AG10803 (cell line): Measurements from ENCODE around the gene WFDC8.
"Not testable (repeated sequence)": the region's sequence is repeated elsewhere in the genome, so short reads cannot be mapped to it uniquely, and the experiment has no call there.

Experiments
- DNase-seq: peaks from one replicate; pipeline ENCODE4 v3.0.0; 2010; ENCODE audit warnings: low read depth
- H3K4me3 ChIP-seq: 2 replicates; pipeline ENCODE4 v1.5.1; 2011; ENCODE audit warnings: mild to moderate bottlenecking, low read length, control low read depth
- TF ChIP-seq, protein P1 (sequence below): conservative IDR thresholded peaks from 2 replicates; pipeline ENCODE4 v1.5.1; 2011; ENCODE audit warnings: mild to moderate bottlenecking, low read length, control low read depth, inconsistent platforms

The WFDC8 gene

GRCh38 chr20:45581702-45582101, 2.6 kb upstream of the WFDC8 start:
- no peak for DNase-seq
- TF ChIP-seq, protein P1, sequence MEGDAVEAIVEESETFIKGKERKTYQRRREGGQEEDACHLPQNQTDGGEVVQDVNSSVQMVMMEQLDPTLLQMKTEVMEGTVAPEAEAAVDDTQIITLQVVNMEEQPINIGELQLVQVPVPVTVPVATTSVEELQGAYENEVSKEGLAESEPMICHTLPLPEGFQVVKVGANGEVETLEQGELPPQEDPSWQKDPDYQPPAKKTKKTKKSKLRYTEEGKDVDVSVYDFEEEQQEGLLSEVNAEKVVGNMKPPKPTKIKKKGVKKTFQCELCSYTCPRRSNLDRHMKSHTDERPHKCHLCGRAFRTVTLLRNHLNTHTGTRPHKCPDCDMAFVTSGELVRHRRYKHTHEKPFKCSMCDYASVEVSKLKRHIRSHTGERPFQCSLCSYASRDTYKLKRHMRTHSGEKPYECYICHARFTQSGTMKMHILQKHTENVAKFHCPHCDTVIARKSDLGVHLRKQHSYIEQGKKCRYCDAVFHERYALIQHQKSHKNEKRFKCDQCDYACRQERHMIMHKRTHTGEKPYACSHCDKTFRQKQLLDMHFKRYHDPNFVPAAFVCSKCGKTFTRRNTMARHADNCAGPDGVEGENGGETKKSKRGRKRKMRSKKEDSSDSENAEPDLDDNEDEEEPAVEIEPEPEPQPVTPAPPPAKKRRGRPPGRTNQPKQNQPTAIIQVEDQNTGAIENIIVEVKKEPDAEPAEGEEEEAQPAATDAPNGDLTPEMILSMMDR: no peak
- H3K4me3 ChIP-seq: no peak overlapping the region

DNA sequence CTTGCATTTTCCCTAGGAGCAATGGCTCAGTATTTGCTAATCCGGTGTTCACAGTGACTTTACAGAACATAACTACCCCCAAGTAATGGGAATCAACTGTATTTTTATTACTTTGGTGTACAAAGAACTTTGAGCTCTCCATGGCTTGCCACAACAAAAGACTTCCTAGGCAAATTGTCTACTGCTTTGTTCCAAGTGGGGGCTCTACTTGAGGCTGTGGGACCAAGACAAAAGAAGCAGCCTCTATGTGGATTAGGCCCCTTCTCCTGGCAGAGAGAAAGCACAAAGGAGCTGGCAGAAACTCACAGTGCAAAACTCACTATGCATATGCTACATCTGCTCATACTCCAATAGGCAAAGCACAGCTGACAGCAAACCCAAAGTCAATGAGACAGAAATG, 853 bp downstream of the WFDC8 start:
- H3K4me3 ChIP-seq: no peak overlapping the region
- DNase-seq: no peak
- TF ChIP-seq, protein P1: no peak

- TF ChIP-seq, protein P1: no peak
- peak; percentile 39 for DNase-seq
- H3K4me3 ChIP-seq: no peak overlapping the region
These were observed 2.1 kb downstream of the WFDC8 start for GRCh38 chr20:45576995-45577394.

DNA sequence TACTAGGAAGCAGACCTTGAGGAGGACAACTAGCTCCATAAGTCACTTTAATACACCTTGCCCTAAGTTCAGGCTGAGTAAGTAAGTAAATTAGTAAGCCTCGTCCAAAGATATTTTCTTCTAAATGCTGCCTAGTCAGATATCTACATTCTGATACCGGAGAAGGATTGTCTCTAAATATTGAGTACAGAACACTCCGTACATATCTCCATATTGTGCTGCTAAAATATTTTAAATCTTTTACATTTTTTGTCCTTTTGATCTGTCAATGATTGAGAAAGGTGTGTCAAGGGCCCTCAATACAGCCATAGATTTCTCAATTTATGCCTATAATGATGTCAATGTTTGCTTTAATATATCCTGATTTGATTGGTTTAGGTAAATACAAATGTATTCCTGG, 3.2 kb downstream of the WFDC8 start:
- DNase-seq: no peak
- TF ChIP-seq, protein P1: no peak
- no peak overlapping the region for H3K4me3 ChIP-seq

- not testable (repeated sequence) for H3K4me3 ChIP-seq, DNase-seq
These were observed 9.4 kb downstream of the WFDC8 start for GRCh38 chr20:45569650-45570049.

GRCh38 chr20:45564760-45565276, 14.3 kb downstream of the WFDC8 start:
- TF ChIP-seq, protein P1: no peak
- H3K4me3 ChIP-seq: no peak overlapping the region
- no peak for DNase-seq

- TF ChIP-seq, protein P1: no peak
- DNase-seq: no peak
- H3K4me3 ChIP-seq: no peak overlapping the region
These were observed 23.9 kb downstream of the WFDC8 start for GRCh38 chr20:45555198-45555597.

GRCh38 chr20:45552456-45552855, 26.6 kb downstream of the WFDC8 start:
- TF ChIP-seq, protein P1: no peak
- no peak overlapping the region for H3K4me3 ChIP-seq
- DNase-seq: no peak
